ENCODE measurements around the gene CD74. TPM values are rescaled to one million over a fixed set of nuclear protein-coding genes. Genes with fewer than 3 reads are reported as not detected.

The CD74 gene
- total and polyA plus RNA-seq, 2 of the 8 experiments (the other 6 are each of a cell fraction or from before 2014, with no cell fraction given): 45.9 to 61.0 TPM

DNA sequence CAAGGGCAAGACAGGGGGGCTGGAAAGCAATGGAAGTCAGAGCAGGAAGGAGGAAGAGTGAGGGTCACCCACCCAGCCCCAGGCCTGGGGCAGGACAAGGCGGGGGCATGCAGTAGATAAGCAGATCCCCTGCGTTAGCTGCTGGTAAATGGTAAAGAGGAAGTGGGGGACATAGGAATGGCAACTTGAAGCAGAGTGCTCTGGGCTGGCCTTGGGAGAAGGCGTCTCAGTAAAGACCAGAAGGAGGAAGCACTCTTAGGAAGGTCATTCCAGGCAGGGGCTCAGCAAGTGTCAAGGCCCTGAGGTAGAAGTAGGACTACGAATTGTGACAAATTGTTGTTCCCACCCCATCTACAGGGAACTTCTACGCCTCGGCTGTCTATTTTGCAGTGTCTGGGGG, 40.1 kb downstream of the CD74 start:
- Histone ChIP-seq H4K91ac (replicated peaks; ENCODE audit: insufficient read length, low read length) (no peak overlapping the region), H3K79me1 (ENCODE audit: low read depth, low read length) (peaks cover 2% of the 10 kb centered on the region; the same call in 1 of the 2 replicates), H2BK120ac (replicated peaks; ENCODE audit: low read depth, low read length) (no peak overlapping the region), H2BK5ac (ENCODE audit: low read depth, low read length) (no peak overlapping the region), H3K9me3 (ENCODE audit: insufficient read depth in 2 of 2, low read depth in 1 of 2, low read length in 1 of 2) (no peaks in the 10 kb centered on the region), H2AFZ (ENCODE audit: low read length) (no peak overlapping the region), H3K14ac (ENCODE audit: insufficient read length) (no peak overlapping the region), H3K56ac (replicated peaks; ENCODE audit: insufficient read length, low read depth, low read length) (no peak overlapping the region), H2BK12ac (ENCODE audit: low read depth, low read length) (no peak overlapping the region), H3K79me2 (ENCODE audit: control insufficient read depth in 1 of 2, insufficient read depth in 2 of 2, low read length in 2 of 2) (no peaks in the 10 kb centered on the region), H2AK5ac (ENCODE audit: low read depth, low read length) (no peak overlapping the region), H3K4me1 (replicated peaks in 1 of 4; ENCODE audit: control insufficient read depth in 3 of 4, insufficient read depth in 4 of 4, low read length in 3 of 4) (no peaks in the 10 kb centered on the region), H4K8ac (ENCODE audit: extremely low read depth, insufficient read depth, low read length) (no peak overlapping the region), H3K4me2 (ENCODE audit: insufficient read depth in 1 of 2, low read depth in 2 of 2, low read length in 2 of 2) (no peak overlapping the region), H3K27me3 (replicated peaks in 1 of 4; ENCODE audit: control insufficient read depth in 3 of 4, extremely low read depth in 1 of 4, insufficient read depth in 3 of 4, low read length in 3 of 4) (no peaks in the 10 kb centered on the region), H2BK20ac (ENCODE audit: low read length) (no peak overlapping the region), H3K27ac (ENCODE audit: low read depth, low read length) (no peak overlapping the region), H3K9ac (replicated peaks in 1 of 4; ENCODE audit: extremely low read depth in 1 of 4, low read depth in 3 of 4, low read length in 3 of 4) (no peak overlapping the region), H3K18ac (ENCODE audit: extremely low read depth, low read length) (no peak overlapping the region), H4K5ac (ENCODE audit: insufficient read length, low read depth, low read length) (no peak overlapping the region), H3K23ac (ENCODE audit: insufficient read length) (no peak overlapping the region), H3K36me3 (ENCODE audit: control insufficient read depth in 2 of 4, insufficient read depth in 4 of 4, low read length in 3 of 4) (peaks cover 65 to 96% (median 92%) of the 10 kb centered on the region in 4 experiments), H3K4me3 (ENCODE audit: extremely low read depth in 1 of 4, insufficient read depth in 2 of 4, low read depth in 3 of 4, low read length in 4 of 4) (no peak overlapping the region), H3K23me2 (ENCODE audit: low read depth, low read length) (no peaks in the 10 kb centered on the region), H4K20me1 (replicated peaks in 1 of 2; ENCODE audit: control insufficient read depth in 1 of 2, insufficient read depth in 2 of 2, low read length in 2 of 2) (peaks cover 15 to 29% of the 10 kb centered on the region in 2 experiments), H3K4ac (replicated peaks; ENCODE audit: insufficient read length, low read depth, low read length) (no peak overlapping the region), H2BK15ac (ENCODE audit: low read length) (no peak overlapping the region)
- DNase-seq (ENCODE audit: low read depth in 1 of 2, low spot score in 2 of 2) (no peak), FAIRE-seq (no peak)
- WGBS, 2 experiments (ENCODE audit: extremely low coverage in 1 of 2, insufficient coverage in 1 of 2, insufficient read length in 1 of 2, insufficient replicate concordance in 2 of 2, low coverage in 1 of 2, low lambda C conversion rate in 2 of 2, missing lambda C conversion rate in 1 of 2): 87% methylated on average over 6 of the region's 6 CpGs; no CpG with 5 or more reads in 1 of the 2 experiments
- TF ChIP-seq PHF8 (conservative IDR thresholded peaks at IDR 0.05; ENCODE audit: low read depth, low read length) (no peak), CHD1 (IDR thresholded peaks at IDR 0.05; ENCODE audit: low read depth, low read length) (no peak), ZNF274 (IDR thresholded peaks at IDR 0.05; ENCODE audit: borderline replicate concordance, extremely low read depth, low read length) (no peak), TAF7 (optimal IDR thresholded peaks at IDR 0.05; ENCODE audit: borderline replicate concordance, low read depth, low read length) (no peak), BACH1 (IDR thresholded peaks at IDR 0.05; ENCODE audit: low read length) (no peak), POLR2AphosphoS5 (IDR thresholded peaks at IDR 0.05; ENCODE audit: low read depth, low read length) (no peak; the same call in 1 of the 2 replicates), FOSL1 (IDR thresholded peaks at IDR 0.05; ENCODE audit: insufficient read depth, low read depth, low read length) (no peak), TEAD4 (IDR thresholded peaks at IDR 0.05; ENCODE audit: low read depth, low read length) (no peak), MAFK (IDR thresholded peaks at IDR 0.05; ENCODE audit: low read depth, low read length) (no peak), TBP (IDR thresholded peaks at IDR 0.05; ENCODE audit: low read depth, low read length) (no peak), POLR2A (IDR thresholded peaks at IDR 0.05; ENCODE audit: control extremely low read depth in 1 of 2, low read depth in 2 of 2, low read length in 2 of 2) (no peak), SIRT6 (IDR thresholded peaks at IDR 0.05; ENCODE audit: low read length) (no peak), SUZ12 (IDR thresholded peaks at IDR 0.05; ENCODE audit: low read length) (no peak)
- TF ChIP-seq, protein P1, sequence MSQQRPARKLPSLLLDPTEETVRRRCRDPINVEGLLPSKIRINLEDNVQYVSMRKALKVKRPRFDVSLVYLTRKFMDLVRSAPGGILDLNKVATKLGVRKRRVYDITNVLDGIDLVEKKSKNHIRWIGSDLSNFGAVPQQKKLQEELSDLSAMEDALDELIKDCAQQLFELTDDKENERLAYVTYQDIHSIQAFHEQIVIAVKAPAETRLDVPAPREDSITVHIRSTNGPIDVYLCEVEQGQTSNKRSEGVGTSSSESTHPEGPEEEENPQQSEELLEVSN (IDR thresholded peaks at IDR 0.05): no peak
- POLR2A ChIA-PET (ENCODE audit: partially characterized antibody): interaction anchor here (2.5 to 32.3 kb wide), 4 partner anchors 9 to 26 kb away, joined by 6 to 455 read pairs (median 128); partner anchors contain the start of gene TCOF1
- CTCF ChIA-PET (ENCODE audit: partially characterized antibody): interaction anchor here (0.9 to 21.5 kb wide), 5 partner anchors 10 to 135 kb away, joined by 4 to 274 read pairs (median 4); no protein-coding TSS in a partner anchor
